Mucosa of descending colon (tissue), 3 donors: ENCODE data around the gene SHC1. TPM values are rescaled to one million over a fixed set of nuclear protein-coding genes. Genes with fewer than 3 reads are reported as not detected.
"Not testable (repeated sequence)": the region's sequence is repeated elsewhere in the genome, so short reads cannot be mapped to it uniquely, and the experiment has no call there.

Source experiments
- ATAC-seq: fragments of 200-7000 bp; cut with Tn5 transposase; one replicate; pipeline ENCODE4 v1.9.1; 2020; ENCODE audit warnings: mild to moderate bottlenecking, moderate library complexity
- DNase-seq, 3 donors: peaks; one replicate each; pipeline ENCODE4 v3.0.0-alpha.2; 2020
- H3K36me3 ChIP-seq: fragments of 200-600 bp; one replicate; pipeline ENCODE4 v1.8.0; 2021; ENCODE audit warnings: low read depth, mild to moderate bottlenecking
- H3K4me1 ChIP-seq: fragments of 200-600 bp; one replicate; pipeline ENCODE4 v1.8.0; 2021; ENCODE audit warnings: low read depth, mild to moderate bottlenecking
- H3K4me3 ChIP-seq: fragments of 200-600 bp; one replicate; pipeline ENCODE4 v1.8.0; 2021; ENCODE audit warnings: mild to moderate bottlenecking
- H3K9me3 ChIP-seq: fragments of 200-600 bp; one replicate; pipeline ENCODE4 v1.8.0; 2021; ENCODE audit warnings: mild to moderate bottlenecking
- CTCF ChIP-seq: fragments of 200-600 bp; IDR thresholded peaks from one replicate; pipeline ENCODE4 v1.8.0; 2022; ENCODE audit warnings: antibody characterized with exemption, mild to moderate bottlenecking
- intact Hi-C, 2 donors: fragments of 100-400 bp; cut with DNase I in 1 of 2; cut with micrococcal nuclease in 1 of 2; formaldehyde crosslinking; loops; one replicate each; pipeline versions ENCODE4 v1.11.0 to v1.11.1; 2022; cut with DNase I, micrococcal nuclease
- total RNA-seq, 3 donors: library from RNA; stranded (reverse); fragmentation: NEBNext Ultra II Directional in 2 of 3; extraction: Animal tissue kit (Norgen Biotek cat#: 25700) in 2 of 3; gene quantifications; one replicate each; pipeline versions ENCODE4 v1.2.1 to v1.2.4, GENCODE V29; 2021 to 2023
- donor health status: DM: no; HTN: no; CAD: no; lungs with moderate emphysema.
- donor health status: DM: no; HTN: no; CAD: no.
- donor health status: DM: no; HTN: yes; CAD: no.

Gene SHC1
- total RNA-seq, 3 donors from 2014 or later = 92.7 to 130 (median 122) TPM

GRCh38 chr1:154982897-154983648 is 12.5 kb upstream of the SHC1 start, which contains the start of gene FLAD1:
Gene FLAD1 (plus strand): TSS chr1:154983344. CDS start chr1:154983695, 351 bp downstream.
- no peak for TF ChIP-seq CTCF
- H3K36me3 ChIP-seq = no peaks in the 10 kb centered on the region
- peak within 1 kb of the TSS; percentile 50 for H3K4me3 ChIP-seq
- H3K4me1 ChIP-seq = peaks cover 11% of the 10 kb centered on the region
- ATAC-seq (peak; percentile 99), DNase-seq (peak; percentile 95 to 99 (median 96))
- H3K9me3 ChIP-seq = no peaks in the 10 kb centered on the region
- intact Hi-C loops = no loop called here

- no peak for TF ChIP-seq CTCF
- Histone ChIP-seq H3K36me3 (no peaks in the 10 kb centered on the region), H3K4me3 (no peak overlapping the region), H3K9me3 (no peaks in the 10 kb centered on the region), H3K4me1 (peaks cover 11% of the 10 kb centered on the region)
- no peak for DNase-seq
- no peak for ATAC-seq
- intact Hi-C loops = no loop called here
Measured at GRCh38 chr1:154982341-154982740, 11.8 kb upstream of the SHC1 start.

GRCh38 chr1:154978360-154978759 is 7.8 kb upstream of the SHC1 start:
- no peak for TF ChIP-seq CTCF
- DNase-seq (no peak), ATAC-seq (no peak)
- Histone ChIP-seq H3K4me3 (no peak overlapping the region), H3K4me1 (peaks cover 11% of the 10 kb centered on the region), H3K36me3 (no peaks in the 10 kb centered on the region), H3K9me3 (no peaks in the 10 kb centered on the region)
- intact Hi-C loops = no loop called here

GRCh38 chr1:154977762-154978161 is 7.2 kb upstream of the SHC1 start:
- H3K4me3 ChIP-seq, intact Hi-C loops, DNase-seq, H3K36me3 ChIP-seq, H3K9me3 ChIP-seq, ATAC-seq: not testable (repeated sequence)
- peaks cover 15% of the 10 kb centered on the region for H3K4me1 ChIP-seq

- TF ChIP-seq CTCF = no peak
- intact Hi-C loops = no loop called here
- ATAC-seq = no peak
Measured at GRCh38 chr1:154975409-154976059, 5.0 kb upstream of the SHC1 start.

GRCh38 chr1:154974808-154975408 is 4.4 kb upstream of the SHC1 start:
- TF ChIP-seq CTCF = no peak
- intact Hi-C loops = no loop called here
- Histone ChIP-seq H3K4me1 (peaks cover 42% of the 10 kb centered on the region), H3K4me3 (peak overlapping the region; percentile 23), H3K9me3 (no peaks in the 10 kb centered on the region), H3K36me3 (no peaks in the 10 kb centered on the region)
- DNase-seq = peak; percentile 93 to 97 (median 94)
- peak; percentile 60 for ATAC-seq

More at GRCh38 chr1:154975409-154976059, 5.0 kb upstream of the SHC1 start:
- Histone ChIP-seq H3K36me3 (no peaks in the 10 kb centered on the region), H3K4me3 (peak overlapping the region; percentile 23), H3K4me1 (peaks cover 36% of the 10 kb centered on the region), H3K9me3 (no peaks in the 10 kb centered on the region)
- peak; percentile 79 to 86 (median 82) for DNase-seq
